ENCODE measurements around the gene TAF5L.

GRCh38 chr1:229544587-229544986, 81.3 kb downstream of the TAF5L start:
- TF ChIP-seq, protein P1, sequence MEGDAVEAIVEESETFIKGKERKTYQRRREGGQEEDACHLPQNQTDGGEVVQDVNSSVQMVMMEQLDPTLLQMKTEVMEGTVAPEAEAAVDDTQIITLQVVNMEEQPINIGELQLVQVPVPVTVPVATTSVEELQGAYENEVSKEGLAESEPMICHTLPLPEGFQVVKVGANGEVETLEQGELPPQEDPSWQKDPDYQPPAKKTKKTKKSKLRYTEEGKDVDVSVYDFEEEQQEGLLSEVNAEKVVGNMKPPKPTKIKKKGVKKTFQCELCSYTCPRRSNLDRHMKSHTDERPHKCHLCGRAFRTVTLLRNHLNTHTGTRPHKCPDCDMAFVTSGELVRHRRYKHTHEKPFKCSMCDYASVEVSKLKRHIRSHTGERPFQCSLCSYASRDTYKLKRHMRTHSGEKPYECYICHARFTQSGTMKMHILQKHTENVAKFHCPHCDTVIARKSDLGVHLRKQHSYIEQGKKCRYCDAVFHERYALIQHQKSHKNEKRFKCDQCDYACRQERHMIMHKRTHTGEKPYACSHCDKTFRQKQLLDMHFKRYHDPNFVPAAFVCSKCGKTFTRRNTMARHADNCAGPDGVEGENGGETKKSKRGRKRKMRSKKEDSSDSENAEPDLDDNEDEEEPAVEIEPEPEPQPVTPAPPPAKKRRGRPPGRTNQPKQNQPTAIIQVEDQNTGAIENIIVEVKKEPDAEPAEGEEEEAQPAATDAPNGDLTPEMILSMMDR (IDR thresholded peaks at IDR 0.05) = no peak
- no peak for TF ChIP-seq POLR2A (IDR thresholded peaks at IDR 0.05)

Data from esophagus squamous epithelium (tissue), 4 donors.